HAP-1 (cell line): ENCODE measurements around the gene HIVEP3.

ENCODE experiments used
- DNase-seq, 2 experiments: peaks; one replicate each; pipeline ENCODE4 v3.0.0-alpha.2; 2016 to 2020; ENCODE audit warnings: low spot score in 2 of 2
- H3K27me3 ChIP-seq: fragments of 250-450 bp; sonication (Bioruptor Pico); 2 replicates; pipeline ENCODE4 v1.5.1; 2020; ENCODE audit warnings: low read depth, mild to moderate bottlenecking, moderate library complexity
- H3K36me3 ChIP-seq: fragments of 250-450 bp; sonication (Bioruptor Pico); replicated peaks from 2 replicates; pipeline ENCODE4 v1.5.1; 2020; ENCODE audit warnings: mild to moderate bottlenecking
- H3K4me1 ChIP-seq: fragments of 250-450 bp; sonication (Bioruptor Pico); 2 replicates; pipeline ENCODE4 v1.5.1; 2020; ENCODE audit warnings: mild to moderate bottlenecking
- H3K4me3 ChIP-seq: fragments of 250-450 bp; sonication (Bioruptor Pico); 2 replicates; pipeline ENCODE4 v1.5.1; 2020; ENCODE audit warnings: mild to moderate bottlenecking, moderate library complexity
- H3K9me3 ChIP-seq: fragments of 250-450 bp; sonication (Bioruptor Pico); 2 replicates; pipeline ENCODE4 v1.5.1; 2020; ENCODE audit warnings: mild to moderate bottlenecking, moderate library complexity
- in situ Hi-C: fragments of 300-500 bp; cut with MboI; formaldehyde crosslinking; loops from 3 replicates; pipeline ENCODE4 v1.14.3; 2020; ENCODE audit warnings: low sequenced_read_pairs, inconsistent platforms, mixed read lengths

HIVEP3 gene

DNA sequence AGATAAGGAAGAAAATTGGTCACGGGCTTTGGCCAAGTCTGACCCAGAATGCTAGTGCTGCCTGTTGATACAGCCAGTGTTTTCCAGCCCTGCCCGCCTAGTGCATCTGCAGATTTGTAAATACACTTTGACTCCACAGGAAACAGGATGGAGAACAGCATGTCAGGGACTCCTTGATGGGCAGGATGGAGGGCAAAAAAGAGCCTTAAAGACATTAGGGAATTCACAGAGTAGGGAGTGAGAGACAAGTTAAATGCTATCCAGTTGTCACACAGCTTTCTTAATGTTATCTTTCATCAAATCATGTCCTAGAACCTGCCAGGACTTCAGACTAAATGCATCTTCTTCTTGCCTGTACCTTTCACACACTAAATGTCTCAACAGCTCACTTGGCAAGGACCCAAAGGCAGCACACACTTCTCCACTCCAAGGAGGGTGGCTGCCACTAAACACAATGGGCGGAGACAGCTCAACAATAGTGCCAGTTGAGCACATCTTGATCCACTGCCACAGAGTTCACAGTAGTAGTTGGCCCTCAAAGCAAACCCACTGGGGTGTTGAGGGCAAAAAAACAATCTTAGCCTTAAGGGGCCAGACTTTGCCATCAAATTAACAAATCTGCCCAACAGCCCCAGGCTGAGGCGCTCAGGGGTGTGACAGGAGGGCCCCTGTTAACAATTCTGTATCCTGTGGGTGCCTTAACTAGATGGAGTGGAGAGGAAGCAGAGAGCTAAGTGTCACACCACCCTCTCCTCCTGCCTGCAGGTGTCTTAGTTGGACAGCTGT is 2.7 kb downstream of the HIVEP3 start:
- Histone ChIP-seq H3K4me1 (peaks cover 16% of the 10 kb centered on the region; the same call in 1 of the 2 replicates), H3K9me3 (no peaks in the 10 kb centered on the region), H3K36me3 (no peaks in the 10 kb centered on the region), H3K4me3 (no peak overlapping the region), H3K27me3 (no peaks in the 10 kb centered on the region)
- no peak for DNase-seq
- in situ Hi-C loops, result no loop called here

DNA sequence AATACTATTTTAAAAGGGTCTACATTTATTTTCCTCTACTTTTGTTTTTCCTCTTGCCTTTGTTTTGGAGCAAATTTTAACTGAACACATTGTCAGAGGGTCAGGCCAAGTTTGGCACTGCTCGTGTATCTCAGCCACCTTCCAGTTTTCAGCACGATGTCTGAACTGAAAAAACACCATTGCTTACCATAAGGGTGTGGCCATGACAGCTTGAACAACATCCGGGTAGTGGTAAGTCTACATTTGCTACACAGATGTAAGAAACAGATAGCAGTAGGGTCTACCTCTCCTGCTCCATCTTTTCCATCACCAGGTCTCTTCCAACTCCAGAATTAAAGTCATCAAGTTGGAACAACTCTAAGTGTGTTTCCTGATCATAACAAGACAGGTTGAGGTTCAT is 4.2 kb downstream of the HIVEP3 start:
- no peaks in the 10 kb centered on the region for H3K27me3 ChIP-seq
- H3K36me3 ChIP-seq, result no peaks in the 10 kb centered on the region
- DNase-seq, result no peak
- H3K4me1 ChIP-seq, result peaks cover 13% of the 10 kb centered on the region; the same call in 1 of the 2 replicates
- no peaks in the 10 kb centered on the region for H3K9me3 ChIP-seq
- in situ Hi-C loops, result no loop called here
- no peak overlapping the region for H3K4me3 ChIP-seq

DNA sequence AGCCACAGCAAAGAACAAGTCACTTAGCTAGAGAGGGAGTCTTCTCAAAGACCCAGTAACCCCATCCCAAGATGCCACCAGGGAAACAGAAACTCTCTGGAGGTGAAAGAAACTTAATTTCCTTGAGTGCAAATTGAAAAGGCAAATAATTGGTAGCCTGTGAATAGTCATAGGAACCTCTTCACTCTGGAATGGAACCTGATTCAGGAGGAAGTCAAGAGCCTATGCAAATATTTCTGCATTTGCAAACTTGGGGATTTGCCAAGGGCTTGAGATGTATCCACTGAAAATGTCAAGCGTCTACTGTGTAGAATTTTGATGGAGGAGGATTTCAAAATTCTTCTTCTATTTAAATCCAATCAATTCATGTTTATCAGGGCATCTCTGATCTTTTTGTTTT is 5.7 kb downstream of the HIVEP3 start:
- Histone ChIP-seq H3K4me3 (no peak overlapping the region), H3K27me3 (no peaks in the 10 kb centered on the region), H3K36me3 (no peaks in the 10 kb centered on the region), H3K9me3 (no peaks in the 10 kb centered on the region), H3K4me1 (no peaks in the 10 kb centered on the region)
- in situ Hi-C loops, result no loop called here
- no peak for DNase-seq

DNA sequence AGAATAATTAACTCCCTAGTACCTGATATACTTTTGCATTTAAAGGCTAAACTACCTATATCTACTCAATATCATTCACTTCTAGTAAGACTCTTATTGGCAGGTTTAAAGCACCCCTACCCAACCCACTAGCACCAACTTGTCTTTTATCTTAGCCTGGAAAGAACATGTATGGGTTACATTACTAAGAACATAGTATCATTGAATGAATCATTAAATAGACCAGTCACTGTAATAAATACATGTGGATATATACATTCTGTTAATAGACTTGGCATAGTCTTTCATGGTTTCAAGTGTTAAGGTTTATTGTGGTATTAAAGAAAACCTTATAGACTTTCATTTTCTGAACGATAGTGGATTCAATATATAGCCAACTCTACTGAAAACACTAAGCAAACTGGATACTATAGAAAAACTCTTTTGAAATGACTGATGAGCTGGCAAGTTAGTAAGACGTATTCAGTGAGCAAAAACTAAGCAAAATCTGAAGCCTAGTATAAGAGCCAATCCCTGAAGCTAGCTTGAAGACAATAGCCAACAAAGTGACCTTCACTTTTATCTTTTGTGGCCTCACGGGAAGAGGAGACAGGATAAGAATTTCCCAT is 10.3 kb downstream of the HIVEP3 start:
- no peak overlapping the region for H3K4me3 ChIP-seq

GRCh38 chr1:41907446-41907845 is 11.3 kb downstream of the HIVEP3 start:
- H3K27me3 ChIP-seq, result no peaks in the 10 kb centered on the region
- no peak for DNase-seq
- in situ Hi-C loops, result no loop called here

More for the DNA sequence above, 10.3 kb downstream of the HIVEP3 start:
- Histone ChIP-seq H3K36me3 (no peaks in the 10 kb centered on the region), H3K27me3 (no peaks in the 10 kb centered on the region), H3K4me1 (no peaks in the 10 kb centered on the region), H3K9me3 (no peaks in the 10 kb centered on the region)
- no peak for DNase-seq
- in situ Hi-C loops, result no loop called here

DNA sequence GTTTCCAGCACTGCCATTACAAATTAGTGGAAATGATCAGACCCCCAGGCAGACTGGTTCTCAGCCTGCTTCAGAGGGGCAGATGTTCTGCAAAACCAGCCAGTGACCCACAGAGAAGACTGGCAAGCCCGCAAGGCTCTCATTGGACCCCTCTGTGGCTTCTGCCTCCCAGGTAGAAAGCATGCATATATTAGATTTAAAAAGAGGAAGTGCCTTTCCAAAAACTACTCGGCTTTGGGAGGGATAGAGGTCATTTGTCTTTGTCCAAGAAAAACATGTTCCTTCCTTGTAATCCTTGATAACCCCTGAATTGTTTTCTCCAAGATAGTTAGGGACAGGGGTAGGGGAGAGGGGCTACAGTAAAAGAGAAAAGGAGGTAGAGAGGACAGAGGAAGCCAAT is 11.8 kb downstream of the HIVEP3 start:
- in situ Hi-C loops, result no loop called here
- Histone ChIP-seq H3K36me3 (no peaks in the 10 kb centered on the region), H3K4me3 (no peak overlapping the region), H3K4me1 (no peaks in the 10 kb centered on the region), H3K9me3 (no peaks in the 10 kb centered on the region), H3K27me3 (no peaks in the 10 kb centered on the region)
- DNase-seq, result no peak

More at GRCh38 chr1:41907446-41907845, 11.3 kb downstream of the HIVEP3 start:
- Histone ChIP-seq H3K4me1 (no peaks in the 10 kb centered on the region), H3K4me3 (no peak overlapping the region), H3K36me3 (no peaks in the 10 kb centered on the region), H3K9me3 (no peaks in the 10 kb centered on the region)

GRCh38 chr1:41905093-41905675 is 13.5 kb downstream of the HIVEP3 start:
- DNase-seq, result no peak
- Histone ChIP-seq H3K27me3 (no peaks in the 10 kb centered on the region), H3K36me3 (no peaks in the 10 kb centered on the region), H3K4me1 (no peaks in the 10 kb centered on the region), H3K9me3 (no peaks in the 10 kb centered on the region), H3K4me3 (no peak overlapping the region)
- in situ Hi-C loops, result no loop called here

DNA sequence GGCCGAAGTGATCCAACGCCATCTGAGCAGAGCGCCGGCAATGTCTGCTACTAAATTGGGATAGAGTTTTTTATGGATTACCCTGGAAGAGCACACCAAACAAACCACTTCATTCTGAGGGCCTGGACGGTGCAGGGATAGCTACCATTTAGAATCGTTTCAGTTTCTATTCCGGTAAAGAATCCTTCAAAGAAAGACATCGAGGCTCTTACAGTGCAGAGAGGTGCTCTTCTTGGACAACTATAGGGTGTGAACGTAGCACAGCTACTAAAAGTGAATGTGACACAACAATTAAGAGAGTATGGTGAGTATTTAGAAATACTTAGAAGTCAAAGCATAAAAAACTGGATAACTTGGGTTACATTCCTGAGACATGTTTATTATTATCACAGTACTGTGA is 16.1 kb downstream of the HIVEP3 start:
- no peaks in the 10 kb centered on the region for H3K36me3 ChIP-seq
- H3K4me1 ChIP-seq, result no peaks in the 10 kb centered on the region
- DNase-seq, result no peak
- H3K4me3 ChIP-seq, result no peak overlapping the region
- in situ Hi-C loops, result no loop called here
- no peaks in the 10 kb centered on the region for H3K27me3 ChIP-seq
- H3K9me3 ChIP-seq, result no peaks in the 10 kb centered on the region

DNA sequence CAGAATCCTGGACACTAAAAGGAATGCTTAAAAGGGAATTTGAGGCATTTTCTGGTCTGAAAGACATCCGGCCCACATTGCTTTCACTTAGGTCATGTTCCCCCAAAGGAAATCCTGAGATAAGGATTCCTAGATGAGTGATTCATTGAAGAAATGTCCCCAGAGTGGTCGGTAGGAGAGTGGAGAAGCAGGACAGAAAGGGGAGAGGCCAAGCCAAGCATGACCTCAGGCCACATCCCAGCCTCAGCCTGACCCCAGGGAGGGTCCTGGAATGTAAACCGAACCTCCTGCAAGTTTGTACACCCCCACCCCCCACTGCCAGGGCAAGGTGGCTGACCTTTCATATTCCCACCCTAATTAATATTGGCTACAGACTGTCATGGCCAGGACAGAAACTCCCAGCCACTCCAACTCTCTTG is 16.6 kb downstream of the HIVEP3 start:
- no peaks in the 10 kb centered on the region for H3K9me3 ChIP-seq
- H3K4me1 ChIP-seq, result no peaks in the 10 kb centered on the region
- DNase-seq, result no peak
- in situ Hi-C loops, result no loop called here
- H3K36me3 ChIP-seq, result no peaks in the 10 kb centered on the region
- H3K27me3 ChIP-seq, result no peaks in the 10 kb centered on the region
- H3K4me3 ChIP-seq, result no peak overlapping the region

DNA sequence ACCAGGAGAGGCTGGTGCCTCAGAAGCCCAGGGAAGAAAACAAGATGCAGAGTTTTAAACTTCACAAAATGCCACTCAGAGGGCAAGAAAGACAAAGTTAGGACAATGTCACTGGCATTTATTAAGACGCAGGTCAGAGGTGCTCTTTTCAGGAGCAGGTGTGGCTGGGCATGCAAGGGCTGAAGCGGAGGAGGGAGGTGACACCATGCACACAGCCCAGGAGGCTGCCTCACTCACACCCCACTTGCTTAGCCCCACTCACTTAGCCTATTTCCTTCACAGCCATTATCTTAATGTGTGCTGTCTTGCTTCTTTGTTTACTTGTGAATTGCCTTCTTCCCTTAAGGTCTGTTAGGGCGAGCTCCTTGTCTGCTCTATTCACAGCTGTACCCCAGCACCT is 17.2 kb downstream of the HIVEP3 start:
- in situ Hi-C loops, result no loop called here
- no peaks in the 10 kb centered on the region for H3K27me3 ChIP-seq

DNA sequence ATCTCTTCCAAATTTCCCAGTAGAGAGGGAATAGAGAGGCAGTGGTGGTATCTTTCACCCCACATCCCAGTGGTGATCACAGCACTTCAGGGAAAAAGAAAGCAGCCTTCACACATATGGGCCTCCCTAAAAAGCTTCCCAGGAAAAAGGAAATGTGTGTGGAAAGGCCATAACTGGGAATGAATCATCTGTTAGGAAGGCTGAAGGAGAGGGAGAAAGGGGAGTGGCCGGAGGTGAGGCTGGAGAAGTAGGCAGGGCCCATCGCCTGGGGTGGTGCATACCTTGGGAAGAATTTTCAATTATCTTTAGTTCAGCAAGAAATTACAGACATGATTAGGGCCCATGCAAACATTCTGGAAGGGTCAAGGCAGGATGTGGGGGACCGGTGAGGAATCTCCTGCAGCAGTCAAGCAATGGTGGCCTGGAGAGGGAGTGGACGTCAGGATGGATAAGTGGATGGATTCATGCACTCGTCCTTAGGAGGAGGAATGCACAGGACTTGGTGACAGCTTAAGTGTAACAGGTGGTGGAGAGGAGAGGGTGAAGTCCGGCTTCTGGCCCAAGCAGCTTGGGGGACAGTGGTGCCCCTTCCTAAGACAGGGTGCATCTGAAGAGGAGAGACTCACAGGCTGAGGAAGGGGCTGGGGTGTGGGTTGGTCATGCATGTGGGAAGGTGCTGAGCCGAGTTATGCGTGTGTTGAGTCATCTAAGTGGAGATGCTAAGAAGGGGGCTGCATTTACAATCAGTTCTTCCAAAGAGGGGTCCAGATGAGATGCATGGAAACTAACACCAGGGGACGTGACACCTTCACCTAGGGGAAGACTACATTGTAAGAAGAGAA is 17.9 kb downstream of the HIVEP3 start:
- in situ Hi-C loops, result no loop called here
- Histone ChIP-seq H3K4me1 (no peaks in the 10 kb centered on the region), H3K27me3 (no peaks in the 10 kb centered on the region), H3K9me3 (no peaks in the 10 kb centered on the region), H3K4me3 (no peak overlapping the region), H3K36me3 (no peaks in the 10 kb centered on the region)
- no peak for DNase-seq

More for the DNA sequence above, 17.2 kb downstream of the HIVEP3 start:
- no peaks in the 10 kb centered on the region for H3K36me3 ChIP-seq
- no peaks in the 10 kb centered on the region for H3K4me1 ChIP-seq
- no peaks in the 10 kb centered on the region for H3K9me3 ChIP-seq
- no peak for DNase-seq
- H3K4me3 ChIP-seq, result no peak overlapping the region

- in situ Hi-C loops, result no loop called here
- Histone ChIP-seq H3K9me3 (no peaks in the 10 kb centered on the region), H3K27me3 (no peaks in the 10 kb centered on the region), H3K36me3 (no peaks in the 10 kb centered on the region), H3K4me3 (no peak overlapping the region), H3K4me1 (no peaks in the 10 kb centered on the region)
- no peak for DNase-seq
Measured at GRCh38 chr1:41898191-41898713, 20.5 kb downstream of the HIVEP3 start.

DNA sequence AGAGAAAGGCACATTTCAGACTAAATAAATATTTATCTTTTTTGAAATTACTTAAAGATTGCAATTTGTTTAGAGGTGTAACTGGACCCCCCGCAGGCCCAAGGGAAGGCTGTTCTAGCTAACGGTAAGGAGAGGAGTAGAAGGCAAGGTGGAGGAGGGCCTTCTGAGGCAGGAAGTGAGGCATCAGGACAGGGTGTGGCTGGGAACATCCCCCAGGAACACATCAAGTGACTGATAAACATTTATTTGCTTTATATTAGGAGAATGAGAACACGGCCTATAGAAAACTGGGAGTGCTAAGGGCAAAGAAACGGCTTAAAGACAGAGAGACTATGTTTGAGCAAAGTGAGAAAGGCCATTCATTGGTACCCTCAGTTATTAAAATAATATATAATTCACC is 23.2 kb downstream of the HIVEP3 start:
- Histone ChIP-seq H3K4me1 (no peaks in the 10 kb centered on the region), H3K9me3 (no peaks in the 10 kb centered on the region), H3K36me3 (no peaks in the 10 kb centered on the region), H3K27me3 (no peaks in the 10 kb centered on the region), H3K4me3 (no peak overlapping the region)
- in situ Hi-C loops, result no loop called here
- DNase-seq, result no peak
